Measurements from ENCODE around the gene SPOCK1. TPM values are rescaled to one million over a fixed set of nuclear protein-coding genes. Genes with fewer than 3 reads are reported as not detected.

The SPOCK1 gene
- total RNA-seq, 1 experiment from 2014 or later: 0.27 TPM

DNA sequence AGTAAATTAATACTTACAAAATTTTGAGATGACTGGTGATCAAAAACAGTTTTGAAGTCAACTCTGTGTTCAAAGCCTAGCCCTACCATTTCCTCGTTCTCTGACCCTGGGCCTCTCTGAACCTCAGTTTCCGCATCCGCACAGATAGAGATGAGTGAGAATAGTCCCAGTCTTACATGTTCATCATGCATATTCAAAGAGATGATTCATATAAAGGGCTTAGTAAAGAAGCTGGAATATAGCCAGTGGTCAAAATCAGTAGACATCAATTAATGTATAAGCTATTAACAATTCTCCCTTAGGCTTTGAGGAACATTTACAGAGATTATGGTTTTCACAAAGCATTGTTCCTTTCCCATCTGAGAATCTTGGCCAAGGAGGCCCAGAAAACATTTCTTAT lies 250.6 kb downstream of the SPOCK1 start:
- RAD21 ChIA-PET (ENCODE audit: low non-redundant PET in 1 of 2, low total read pairs in 2 of 2, uncharacterized antibody in 2 of 2, unreplicated experiment in 2 of 2): no interaction called here
- intact Hi-C loops (cut with micrococcal nuclease): no loop called here
- ATAC-seq (no peak), DNase-seq (ENCODE audit: low read depth, low spot score) (no peak)
- H2AFZ ChIP-seq (ENCODE audit: low read depth, low read length, poor library complexity, severe bottlenecking): no peak overlapping the region
- no peak overlapping the region for H3K27ac ChIP-seq (ENCODE audit: low read depth, low read length)
- no peak overlapping the region for H3K9ac ChIP-seq (ENCODE audit: low read length)
- H3K4me3 ChIP-seq (replicated peaks in 1 of 2; ENCODE audit: low read depth in 1 of 2, low read length in 2 of 2): no peak overlapping the region
- POLR2A ChIA-PET: no interaction called here
- H3K4me2 ChIP-seq (ENCODE audit: low read length): no peak overlapping the region
- H3K4me1 ChIP-seq (ENCODE audit: control insufficient read depth in 1 of 2, insufficient read depth in 2 of 2, low read length in 2 of 2): no peaks in the 10 kb centered on the region
- BruUV-seq (replicated peaks): no TSS peak
- CTCF ChIA-PET: no interaction called here
- H4K20me1 ChIP-seq (ENCODE audit: insufficient read depth): no peaks in the 10 kb centered on the region
- no peaks in the 10 kb centered on the region for H3K79me2 ChIP-seq (ENCODE audit: insufficient read depth, low read length)
- no peaks in the 10 kb centered on the region for H3K36me3 ChIP-seq (ENCODE audit: control insufficient read depth in 1 of 2, insufficient read depth in 2 of 2, low read length in 2 of 2)
- H3K9me2 ChIP-seq (ENCODE audit: insufficient read depth): no peaks in the 10 kb centered on the region
- TF ChIP-seq, protein P1, sequence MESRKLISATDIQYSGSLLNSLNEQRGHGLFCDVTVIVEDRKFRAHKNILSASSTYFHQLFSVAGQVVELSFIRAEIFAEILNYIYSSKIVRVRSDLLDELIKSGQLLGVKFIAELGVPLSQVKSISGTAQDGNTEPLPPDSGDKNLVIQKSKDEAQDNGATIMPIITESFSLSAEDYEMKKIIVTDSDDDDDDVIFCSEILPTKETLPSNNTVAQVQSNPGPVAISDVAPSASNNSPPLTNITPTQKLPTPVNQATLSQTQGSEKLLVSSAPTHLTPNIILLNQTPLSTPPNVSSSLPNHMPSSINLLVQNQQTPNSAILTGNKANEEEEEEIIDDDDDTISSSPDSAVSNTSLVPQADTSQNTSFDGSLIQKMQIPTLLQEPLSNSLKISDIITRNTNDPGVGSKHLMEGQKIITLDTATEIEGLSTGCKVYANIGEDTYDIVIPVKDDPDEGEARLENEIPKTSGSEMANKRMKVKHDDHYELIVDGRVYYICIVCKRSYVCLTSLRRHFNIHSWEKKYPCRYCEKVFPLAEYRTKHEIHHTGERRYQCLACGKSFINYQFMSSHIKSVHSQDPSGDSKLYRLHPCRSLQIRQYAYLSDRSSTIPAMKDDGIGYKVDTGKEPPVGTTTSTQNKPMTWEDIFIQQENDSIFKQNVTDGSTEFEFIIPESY (IDR thresholded peaks at IDR 0.05; ENCODE audit: extremely low read depth, insufficient replicate concordance, low read length): no peak
- no peak for TF ChIP-seq RAD21 (IDR thresholded peaks at IDR 0.05; ENCODE audit: low read depth)
- no peak for TF ChIP-seq SRF (IDR thresholded peaks at IDR 0.05; ENCODE audit: low read depth)
- no peak for TF ChIP-seq ZFX (IDR thresholded peaks at IDR 0.05)
- TF ChIP-seq EZH2phosphoT487 (IDR thresholded peaks at IDR 0.05; ENCODE audit: borderline replicate concordance): no peak
- no peak for TF ChIP-seq POLR2A (IDR thresholded peaks at IDR 0.05; ENCODE audit: borderline replicate concordance, extremely low read depth, insufficient read depth, insufficient read length)
- TF ChIP-seq JUND (IDR thresholded peaks at IDR 0.05): no peak
- TF ChIP-seq SIN3A (IDR thresholded peaks at IDR 0.05; ENCODE audit: low read depth): no peak
- TF ChIP-seq, protein P2, sequence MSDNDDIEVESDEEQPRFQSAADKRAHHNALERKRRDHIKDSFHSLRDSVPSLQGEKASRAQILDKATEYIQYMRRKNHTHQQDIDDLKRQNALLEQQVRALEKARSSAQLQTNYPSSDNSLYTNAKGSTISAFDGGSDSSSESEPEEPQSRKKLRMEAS (IDR thresholded peaks at IDR 0.05): no peak
- no peak for TF ChIP-seq EZH2 (IDR thresholded peaks at IDR 0.05)
- TF ChIP-seq YY1 (IDR thresholded peaks at IDR 0.05; ENCODE audit: extremely low read depth, insufficient replicate concordance, low read depth, low read length): no peak
- TF ChIP-seq POLR2AphosphoS5 (IDR thresholded peaks at IDR 0.05; ENCODE audit: low read depth, low read length): no peak
- TF ChIP-seq TCF7L2 (IDR thresholded peaks at IDR 0.05; ENCODE audit: borderline replicate concordance, extremely low read depth, insufficient read depth, insufficient read length): no peak
- TF ChIP-seq CEBPB (IDR thresholded peaks at IDR 0.05; ENCODE audit: low read depth): no peak
- no peak for TF ChIP-seq CBX3 (IDR thresholded peaks at IDR 0.05; ENCODE audit: low read depth)
- TF ChIP-seq, protein P3, sequence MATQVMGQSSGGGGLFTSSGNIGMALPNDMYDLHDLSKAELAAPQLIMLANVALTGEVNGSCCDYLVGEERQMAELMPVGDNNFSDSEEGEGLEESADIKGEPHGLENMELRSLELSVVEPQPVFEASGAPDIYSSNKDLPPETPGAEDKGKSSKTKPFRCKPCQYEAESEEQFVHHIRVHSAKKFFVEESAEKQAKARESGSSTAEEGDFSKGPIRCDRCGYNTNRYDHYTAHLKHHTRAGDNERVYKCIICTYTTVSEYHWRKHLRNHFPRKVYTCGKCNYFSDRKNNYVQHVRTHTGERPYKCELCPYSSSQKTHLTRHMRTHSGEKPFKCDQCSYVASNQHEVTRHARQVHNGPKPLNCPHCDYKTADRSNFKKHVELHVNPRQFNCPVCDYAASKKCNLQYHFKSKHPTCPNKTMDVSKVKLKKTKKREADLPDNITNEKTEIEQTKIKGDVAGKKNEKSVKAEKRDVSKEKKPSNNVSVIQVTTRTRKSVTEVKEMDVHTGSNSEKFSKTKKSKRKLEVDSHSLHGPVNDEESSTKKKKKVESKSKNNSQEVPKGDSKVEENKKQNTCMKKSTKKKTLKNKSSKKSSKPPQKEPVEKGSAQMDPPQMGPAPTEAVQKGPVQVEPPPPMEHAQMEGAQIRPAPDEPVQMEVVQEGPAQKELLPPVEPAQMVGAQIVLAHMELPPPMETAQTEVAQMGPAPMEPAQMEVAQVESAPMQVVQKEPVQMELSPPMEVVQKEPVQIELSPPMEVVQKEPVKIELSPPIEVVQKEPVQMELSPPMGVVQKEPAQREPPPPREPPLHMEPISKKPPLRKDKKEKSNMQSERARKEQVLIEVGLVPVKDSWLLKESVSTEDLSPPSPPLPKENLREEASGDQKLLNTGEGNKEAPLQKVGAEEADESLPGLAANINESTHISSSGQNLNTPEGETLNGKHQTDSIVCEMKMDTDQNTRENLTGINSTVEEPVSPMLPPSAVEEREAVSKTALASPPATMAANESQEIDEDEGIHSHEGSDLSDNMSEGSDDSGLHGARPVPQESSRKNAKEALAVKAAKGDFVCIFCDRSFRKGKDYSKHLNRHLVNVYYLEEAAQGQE (IDR thresholded peaks at IDR 0.05; ENCODE audit: low read depth): no peak
- no peak for TF ChIP-seq FOSL1 (IDR thresholded peaks at IDR 0.05; ENCODE audit: low read depth)
- H3K9me3 ChIP-seq (ENCODE audit: control insufficient read depth in 1 of 2, insufficient read depth in 1 of 2, low read depth in 1 of 2, low read length in 2 of 2): no peaks in the 10 kb centered on the region
- peaks cover 19% of the 10 kb centered on the region; the same call in 1 of the 2 replicates for H3K27me3 ChIP-seq (ENCODE audit: insufficient read depth, low read length)

Data from HCT116 (cell line).